ENCODE measurements around the gene AR. TPM values are rescaled to one million over a fixed set of nuclear protein-coding genes. Genes with fewer than 3 reads are reported as not detected.

The AR gene
- total RNA-seq, 2 experiments from 2014 or later, result not detected

DNA sequence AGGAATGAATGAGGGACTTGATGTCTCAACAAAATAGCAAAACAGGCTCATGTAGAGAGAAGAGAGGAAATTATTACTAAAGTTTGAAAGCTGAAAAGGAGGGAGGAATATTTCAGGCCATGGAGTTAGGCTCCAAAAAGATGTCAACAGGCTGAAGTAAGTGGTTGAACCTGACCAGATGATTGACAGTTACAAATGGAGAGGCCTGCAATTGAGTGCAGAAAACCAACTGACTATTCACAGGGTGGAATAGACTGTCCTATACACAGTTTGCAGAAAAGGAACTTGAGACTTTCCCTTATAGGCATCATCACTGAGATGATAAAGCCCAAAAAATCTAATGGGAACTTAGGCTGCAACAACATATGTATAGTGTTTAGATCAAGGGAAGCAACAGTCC lies 233.3 kb downstream of the AR start:
- ChIA-PET POLR2A (no interaction called here), CTCF (no interaction called here)
- H3K4me1 Mint-ChIP-seq (ENCODE audit: low read depth), result no peaks in the 10 kb centered on the region
- no peak for ATAC-seq
- H3K9me3 Mint-ChIP-seq (ENCODE audit: insufficient read depth), result no peaks in the 10 kb centered on the region
- no peak overlapping the region for H3K4me3 Mint-ChIP-seq
- no peaks in the 10 kb centered on the region for H3K27me3 Mint-ChIP-seq (ENCODE audit: low read depth)
- no peak for DNase-seq
- no peaks in the 10 kb centered on the region for H3K36me3 Mint-ChIP-seq (ENCODE audit: low read depth)
- H3K27ac Mint-ChIP-seq, result no peak overlapping the region

DNA sequence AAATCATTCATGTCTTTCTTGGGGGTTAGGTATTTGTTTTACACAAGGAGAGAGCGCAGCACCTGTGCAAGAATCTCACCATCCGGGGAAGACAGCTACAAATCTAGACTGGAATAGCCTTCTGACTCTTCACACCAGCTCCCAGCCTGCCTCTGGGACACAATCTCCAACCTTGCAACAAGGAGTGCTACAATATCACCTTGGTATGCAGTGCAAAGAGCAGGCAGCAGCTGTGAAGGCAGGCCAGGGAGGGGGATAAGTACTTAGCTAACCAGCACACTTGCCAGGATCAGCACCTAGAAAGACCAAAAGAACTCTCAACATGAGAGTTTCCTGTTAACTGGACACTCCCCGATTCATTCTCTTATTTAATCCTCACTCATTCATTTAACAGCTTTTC lies 235.3 kb downstream of the AR start:
- no peaks in the 10 kb centered on the region for H3K27me3 Mint-ChIP-seq (ENCODE audit: low read depth)
- H3K4me3 Mint-ChIP-seq, result no peak overlapping the region
- POLR2A ChIA-PET, result no interaction called here
- ATAC-seq (no peak), DNase-seq (no peak)
- CTCF ChIA-PET, result no interaction called here
- no peaks in the 10 kb centered on the region for H3K36me3 Mint-ChIP-seq (ENCODE audit: low read depth)
- no peaks in the 10 kb centered on the region for H3K4me1 Mint-ChIP-seq (ENCODE audit: low read depth)
- H3K9me3 Mint-ChIP-seq (ENCODE audit: insufficient read depth), result no peaks in the 10 kb centered on the region
- no peak overlapping the region for H3K27ac Mint-ChIP-seq

Data from activated CD8-positive, alpha-beta T cell treated with anti-CD3 and anti-CD28 coated beads, Interleukin-2, amount 10 ng/mL, durations not matched to agents 7 days and 5 days (primary cell).